ENCODE measurements around the gene KCNC2.

KCNC2 gene

GRCh38 chr12:75209812-75210138 lies at the start of gene KCNC2:
Gene KCNC2, minus strand, starts transcription at chr12:75209839.
- intact Hi-C loops (cut with DNase I; ENCODE audit: low total_unique reads), result no loop called here
- Histone ChIP-seq H3K36me3 (no peaks in the 10 kb centered on the region), H3K27ac (no peak within 1 kb of the TSS), H3K27me3 (peaks cover 0 to 38% of the 10 kb centered on the region in 2 donors), H3K4me3 (no peak within 1 kb of the TSS), H3K4me1 (peaks cover 0 to 6% (median 2%) of the 10 kb centered on the region in 4 donors), H3K9me3 (peaks cover 0 to 11% (median 0%) of the 10 kb centered on the region in 3 donors)
- no peak for DNase-seq
- TF ChIP-seq CTCF (IDR thresholded peaks at IDR 0.05), result no peak

GRCh38 chr12:75259143-75259542 lies 49.5 kb upstream of the KCNC2 start:
- TF ChIP-seq CTCF (IDR thresholded peaks at IDR 0.05), result no peak
- DNase-seq, result no peak
- Histone ChIP-seq H3K4me1 (no peaks in the 10 kb centered on the region), H3K9me3 (no peaks in the 10 kb centered on the region), H3K27me3 (no peaks in the 10 kb centered on the region), H3K4me3 (no peak overlapping the region), H3K36me3 (no peaks in the 10 kb centered on the region), H3K27ac (no peak overlapping the region)
- intact Hi-C loops (cut with DNase I; ENCODE audit: low total_unique reads), result no loop called here

- no peaks in the 10 kb centered on the region for H3K4me1 ChIP-seq
- no peaks in the 10 kb centered on the region for H3K9me3 ChIP-seq
- H3K27me3 ChIP-seq, result no peaks in the 10 kb centered on the region
- DNase-seq, result no peak
- TF ChIP-seq CTCF (IDR thresholded peaks at IDR 0.05), result no peak
- H3K36me3 ChIP-seq, result no peaks in the 10 kb centered on the region
- intact Hi-C loops (cut with DNase I; ENCODE audit: low total_unique reads), result no loop called here
- no peak overlapping the region for H3K4me3 ChIP-seq
- H3K27ac ChIP-seq, result no peak overlapping the region
Measured at GRCh38 chr12:75257510-75257909, 47.9 kb upstream of the KCNC2 start.

DNA sequence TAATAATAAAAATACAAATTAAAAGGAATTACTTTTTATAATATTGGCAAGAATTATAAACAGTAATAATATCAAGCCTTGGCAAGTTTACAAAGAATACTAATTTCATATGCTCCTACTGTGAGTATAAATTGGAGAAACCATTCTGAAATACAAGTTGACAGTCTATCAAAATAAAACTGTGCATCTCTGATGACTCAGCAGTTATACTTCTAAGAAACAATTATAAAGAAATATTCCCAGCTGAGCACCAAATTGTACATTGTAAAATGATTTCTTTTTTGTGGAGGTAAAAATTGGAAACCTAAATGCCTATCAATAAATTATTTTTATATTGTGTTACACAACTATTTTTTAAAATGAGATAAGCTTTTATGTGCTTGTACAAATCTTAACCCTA lies 35.5 kb upstream of the KCNC2 start:
- H3K4me1 ChIP-seq, result no peaks in the 10 kb centered on the region
- H3K9me3 ChIP-seq, result peaks cover 0 to 6% (median 0%) of the 10 kb centered on the region in 3 donors
- no peaks in the 10 kb centered on the region for H3K36me3 ChIP-seq
- intact Hi-C loops (cut with DNase I; ENCODE audit: low total_unique reads), result no loop called here
- no peak overlapping the region for H3K27ac ChIP-seq
- no peaks in the 10 kb centered on the region for H3K27me3 ChIP-seq
- no peak for TF ChIP-seq CTCF (IDR thresholded peaks at IDR 0.05)
- DNase-seq, result no peak
- H3K4me3 ChIP-seq, result no peak overlapping the region

GRCh38 chr12:75239987-75240386 lies 30.3 kb upstream of the KCNC2 start:
- no peaks in the 10 kb centered on the region for H3K36me3 ChIP-seq
- DNase-seq, result no peak
- no peaks in the 10 kb centered on the region for H3K4me1 ChIP-seq
- H3K27ac ChIP-seq, result no peak overlapping the region
- no peak overlapping the region for H3K4me3 ChIP-seq
- no peaks in the 10 kb centered on the region for H3K27me3 ChIP-seq
- no peak for TF ChIP-seq CTCF (IDR thresholded peaks at IDR 0.05)
- peaks cover 0 to 6% (median 0%) of the 10 kb centered on the region in 3 donors for H3K9me3 ChIP-seq
- intact Hi-C loops (cut with DNase I; ENCODE audit: low total_unique reads), result no loop called here

GRCh38 chr12:75236206-75236605 lies 26.6 kb upstream of the KCNC2 start:
- H3K4me3 ChIP-seq, result no peak overlapping the region
- no peaks in the 10 kb centered on the region for H3K27me3 ChIP-seq
- no peak for DNase-seq
- TF ChIP-seq CTCF (IDR thresholded peaks at IDR 0.05), result no peak
- H3K4me1 ChIP-seq, result no peaks in the 10 kb centered on the region
- intact Hi-C loops (cut with DNase I; ENCODE audit: low total_unique reads), result no loop called here
- no peaks in the 10 kb centered on the region for H3K36me3 ChIP-seq
- peaks cover 0 to 6% (median 6%) of the 10 kb centered on the region in 3 donors for H3K9me3 ChIP-seq
- H3K27ac ChIP-seq, result no peak overlapping the region

Data from tibial artery (tissue), 4 donors.